GM19372 (cell line): ENCODE measurements around the gene AUTS2.
"Not testable (repeated sequence)": the region's sequence is repeated elsewhere in the genome, so short reads cannot be mapped to it uniquely, and the experiment has no call there.

Experiments used
- ATAC-seq: cut with Tn5 transposase; IDR thresholded peaks from one replicate; pipeline ENCODE4 v1.9.1; 2021; ENCODE audit warnings: mild to moderate bottlenecking, low read depth, moderate library complexity; ENCODE audit not compliant: unreplicated experiment

Gene AUTS2

DNA sequence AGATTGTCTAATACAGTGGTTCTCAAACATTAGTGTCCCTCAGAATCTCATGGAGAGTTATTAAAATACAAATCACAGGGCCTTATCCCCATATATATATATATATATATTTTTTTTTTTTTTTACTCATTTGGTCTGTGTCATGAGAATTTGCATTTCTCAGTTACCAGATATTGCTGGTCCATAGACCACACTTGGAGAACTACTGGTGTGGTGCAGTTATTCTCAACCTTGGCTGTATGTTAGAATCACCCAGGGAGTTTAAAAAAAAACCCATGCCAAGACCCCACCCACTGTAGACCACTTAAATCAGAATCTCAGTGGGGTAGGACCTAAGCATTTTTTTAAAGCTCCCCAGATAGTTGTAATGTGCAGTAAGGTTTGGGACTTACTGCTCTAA, 179.9 kb downstream of the AUTS2 start:
- ATAC-seq = no peak

DNA sequence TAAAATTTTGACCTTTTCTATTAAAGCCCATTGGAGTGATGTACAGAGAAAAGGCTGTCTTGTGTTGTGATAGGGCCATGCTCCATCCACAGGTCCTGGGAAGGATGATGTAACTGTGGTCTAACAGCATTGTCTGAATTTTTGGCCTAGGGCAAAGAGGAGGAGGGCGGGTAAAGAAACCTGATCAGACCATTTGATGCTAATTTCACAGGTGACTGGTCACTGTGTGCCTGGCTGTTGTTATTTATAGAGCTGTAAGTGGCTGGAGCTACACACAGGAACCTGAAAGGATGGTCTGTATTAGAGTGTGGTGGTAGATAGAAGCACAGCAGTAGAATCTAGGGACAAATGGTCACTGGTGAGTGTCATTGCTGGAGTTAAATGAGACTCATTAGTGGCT, 182.1 kb downstream of the AUTS2 start:
- ATAC-seq = no peak

DNA sequence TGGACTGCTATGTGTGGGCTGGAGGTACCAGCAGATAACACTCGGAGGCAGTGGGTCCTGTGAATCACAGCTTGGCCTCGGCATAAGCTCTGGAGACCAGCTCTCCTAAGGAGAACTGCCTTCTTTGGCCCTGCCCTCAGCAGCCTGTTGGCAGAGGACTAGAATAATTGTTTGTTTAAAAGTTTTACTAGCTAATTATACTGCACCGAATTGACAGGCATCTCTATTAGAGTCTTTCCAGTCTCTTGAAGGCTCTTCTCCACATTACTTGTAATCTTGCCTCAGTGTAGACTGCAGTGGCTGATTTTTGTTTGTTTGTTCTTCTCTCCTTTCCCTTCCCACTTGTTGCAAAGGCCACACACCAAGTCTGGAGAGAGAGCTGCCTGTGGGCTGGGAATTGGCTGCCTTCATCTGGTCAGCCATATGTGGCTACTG, 183.2 kb downstream of the AUTS2 start:
- ATAC-seq = no peak

DNA sequence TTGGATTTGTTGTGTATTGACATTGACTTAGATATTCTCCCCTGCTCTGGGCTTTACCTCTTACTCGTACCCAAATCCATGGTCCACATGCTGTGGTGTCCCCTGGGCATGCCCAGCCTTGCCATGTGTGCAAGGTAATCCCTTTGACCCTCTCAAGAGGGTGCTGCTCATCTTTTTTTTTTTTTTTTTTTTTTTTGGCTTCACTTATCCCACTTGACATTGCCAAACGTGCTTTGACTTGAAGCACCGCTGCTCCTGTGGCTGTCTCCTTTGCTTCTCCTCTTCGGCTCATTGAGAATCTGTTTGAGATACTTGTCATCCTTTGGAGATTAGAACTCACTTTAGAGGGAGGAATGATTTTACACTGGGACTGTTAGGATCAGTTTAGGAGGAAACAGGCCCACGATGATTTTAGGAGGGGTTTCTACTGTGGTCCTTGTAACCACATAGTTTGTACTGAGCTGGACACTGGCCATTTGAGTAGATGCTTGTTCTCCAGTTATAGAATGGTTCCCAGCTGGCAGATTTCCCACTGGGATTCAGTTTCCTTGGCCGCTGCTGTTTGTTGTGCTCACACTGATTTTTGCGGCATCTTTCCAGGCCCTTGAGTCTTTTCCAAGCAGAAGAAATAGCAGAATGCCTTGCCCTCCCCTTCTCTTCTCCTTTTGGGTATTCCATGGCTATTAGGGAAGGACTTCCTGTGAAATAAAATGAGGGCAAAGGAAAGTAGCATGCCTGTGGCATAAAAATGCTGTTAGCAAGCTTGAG, 184.8 kb downstream of the AUTS2 start:
- ATAC-seq = no peak

DNA sequence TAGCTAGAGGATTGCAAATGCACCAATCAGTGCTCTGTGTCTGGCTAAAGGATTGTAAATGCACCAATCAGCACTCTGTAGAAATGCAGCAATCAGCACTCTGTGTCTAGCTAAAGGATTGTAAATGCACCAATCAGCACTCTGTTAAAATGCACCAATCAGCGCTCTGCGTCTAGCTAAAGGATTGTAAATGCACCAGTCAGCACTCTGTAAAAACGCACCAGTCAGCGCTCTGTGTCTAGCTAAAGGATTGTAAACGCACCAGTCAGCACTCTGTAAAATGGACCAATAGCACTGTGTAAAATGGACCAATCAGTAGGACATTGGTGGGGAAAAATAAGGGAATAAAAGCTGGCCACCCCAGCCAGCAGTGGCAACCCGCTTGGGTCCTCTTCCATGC, 187.9 kb downstream of the AUTS2 start:
- not testable (repeated sequence) for ATAC-seq

DNA sequence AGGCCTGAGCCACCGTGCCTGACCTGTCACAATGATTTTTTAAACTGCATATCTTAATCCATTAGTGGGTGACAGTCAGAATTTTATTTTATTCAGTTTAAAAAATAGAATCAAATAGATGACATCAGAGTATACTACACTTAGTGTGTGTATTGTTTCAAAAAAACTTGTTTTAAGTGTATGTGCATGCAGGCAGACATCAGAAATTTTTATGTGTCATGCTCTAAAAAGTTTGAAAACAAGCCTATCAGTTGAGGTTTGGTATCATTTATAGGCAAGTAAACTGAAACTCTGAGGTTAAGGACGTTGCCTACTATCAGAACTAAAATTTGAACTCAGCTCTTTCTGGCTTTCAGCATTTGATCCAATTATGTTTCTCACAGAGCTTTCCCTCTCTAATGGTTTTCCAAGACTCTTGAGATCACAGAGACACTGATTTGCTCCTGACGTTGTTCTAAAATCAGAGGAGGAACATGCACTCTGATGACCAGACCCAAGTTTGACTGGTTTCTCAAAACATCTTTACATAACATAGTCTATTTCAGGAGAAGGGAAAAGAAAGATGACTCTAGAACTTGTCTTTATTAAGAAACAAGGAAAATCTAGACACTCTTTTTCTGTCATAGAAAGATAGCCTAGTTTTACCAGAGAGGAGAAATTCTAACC, 188.6 kb downstream of the AUTS2 start:
- no peak for ATAC-seq

DNA sequence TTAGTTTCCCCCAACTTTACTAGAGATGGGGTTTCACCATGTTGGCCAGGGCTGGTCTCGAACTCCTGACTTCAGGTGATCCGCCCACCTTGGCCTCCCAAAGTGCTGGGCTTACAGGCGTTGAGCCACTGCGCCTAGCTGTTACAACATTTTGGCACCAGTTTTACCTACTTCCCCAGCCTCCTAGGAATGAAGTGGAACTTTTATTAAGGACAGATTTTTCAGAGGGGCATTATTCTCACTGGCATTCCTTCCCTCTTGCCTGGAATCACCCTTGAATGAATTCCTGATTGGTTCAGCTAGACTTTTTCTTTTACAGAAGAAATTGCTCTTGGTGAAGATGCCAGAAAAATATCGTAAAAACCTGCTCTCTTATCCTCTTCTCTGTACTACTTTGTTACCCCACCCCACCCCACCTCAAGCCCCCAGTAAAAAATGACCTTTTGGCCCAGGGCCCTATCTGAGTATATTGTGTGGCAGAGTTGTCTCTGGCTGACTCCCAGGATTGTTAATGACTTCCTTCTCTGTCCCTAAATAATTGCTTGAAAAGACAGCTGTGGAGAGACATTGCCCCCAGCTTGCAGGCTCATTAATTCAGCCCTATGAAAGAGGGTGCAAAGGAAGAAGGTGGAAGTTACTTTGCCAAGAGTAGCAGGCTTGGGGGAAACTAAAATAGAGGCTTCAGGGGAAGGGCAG, 189.6 kb downstream of the AUTS2 start:
- ATAC-seq = no peak

DNA sequence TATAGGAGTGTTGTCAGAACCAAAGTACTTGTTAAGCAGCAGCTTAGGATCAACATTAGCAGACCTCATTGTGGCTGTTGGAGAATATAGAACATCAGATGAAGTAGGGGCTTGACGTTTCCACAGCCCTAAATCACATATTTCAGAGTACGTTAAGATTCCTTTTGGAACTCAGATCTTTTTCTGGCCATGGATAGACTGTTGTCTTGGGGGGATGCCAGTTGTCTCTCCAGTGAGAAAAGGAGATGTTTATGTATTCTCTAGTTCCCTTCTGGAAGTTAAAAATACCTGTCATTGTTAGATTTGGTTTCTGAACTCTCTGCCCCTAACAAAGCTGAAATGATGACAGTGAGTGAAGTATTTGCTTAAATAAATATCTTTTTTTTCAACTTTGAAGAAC, 191.3 kb downstream of the AUTS2 start:
- no peak for ATAC-seq

DNA sequence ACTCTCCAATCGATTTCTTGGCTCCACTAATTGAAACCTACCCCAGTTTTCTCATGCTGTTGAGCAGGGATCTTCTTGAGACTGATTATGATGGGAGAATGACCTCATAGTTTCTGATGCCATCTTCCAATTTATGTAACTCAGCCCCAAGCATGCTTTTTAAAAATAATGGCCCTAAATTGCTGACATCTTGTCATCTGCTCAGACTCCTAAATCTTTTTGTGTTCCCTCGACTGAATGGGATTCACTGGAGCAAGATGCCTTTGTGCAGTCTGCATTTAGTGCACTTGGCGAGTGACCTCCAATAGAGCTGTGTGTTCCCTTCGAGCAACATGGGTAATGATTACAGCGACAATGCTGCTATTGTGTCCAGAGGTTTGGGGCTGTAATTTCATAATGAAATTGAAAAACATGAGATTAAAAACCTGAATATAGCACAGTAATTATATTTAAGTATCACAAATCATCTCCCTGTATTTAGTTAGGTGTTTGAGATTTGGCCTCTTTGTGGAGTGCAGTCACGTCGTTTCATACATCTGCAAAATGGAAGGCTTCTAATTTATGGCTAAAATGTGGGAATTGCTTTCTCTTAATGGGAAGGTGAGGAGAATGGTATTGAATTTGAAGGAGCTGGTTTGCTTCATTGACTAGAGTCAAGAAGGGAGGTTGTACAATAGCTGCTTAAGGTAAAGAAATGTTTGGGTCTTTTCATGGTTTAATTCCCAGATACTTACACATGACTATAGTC, 192.9 kb downstream of the AUTS2 start:
- ATAC-seq = no peak

DNA sequence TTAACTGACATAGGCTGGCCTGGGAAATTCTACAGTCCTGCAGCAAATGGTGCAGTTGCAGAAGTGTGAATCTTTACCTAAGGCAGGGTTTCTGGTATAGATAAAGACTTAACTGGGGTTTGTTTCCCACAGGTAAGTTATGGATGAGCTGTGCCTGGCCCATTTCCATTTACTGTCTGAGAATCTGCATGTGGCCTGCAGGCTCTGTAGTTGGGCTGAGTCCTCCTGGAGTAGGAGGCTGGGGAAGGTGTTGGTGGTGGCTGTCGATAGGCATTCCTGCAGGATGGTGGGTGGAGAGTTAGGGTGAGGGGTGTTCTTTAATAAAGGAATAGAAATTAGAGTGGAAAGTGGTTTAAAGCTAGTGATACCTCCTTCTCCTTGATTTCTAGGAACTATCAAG, 193.5 kb downstream of the AUTS2 start:
- no peak for ATAC-seq

DNA sequence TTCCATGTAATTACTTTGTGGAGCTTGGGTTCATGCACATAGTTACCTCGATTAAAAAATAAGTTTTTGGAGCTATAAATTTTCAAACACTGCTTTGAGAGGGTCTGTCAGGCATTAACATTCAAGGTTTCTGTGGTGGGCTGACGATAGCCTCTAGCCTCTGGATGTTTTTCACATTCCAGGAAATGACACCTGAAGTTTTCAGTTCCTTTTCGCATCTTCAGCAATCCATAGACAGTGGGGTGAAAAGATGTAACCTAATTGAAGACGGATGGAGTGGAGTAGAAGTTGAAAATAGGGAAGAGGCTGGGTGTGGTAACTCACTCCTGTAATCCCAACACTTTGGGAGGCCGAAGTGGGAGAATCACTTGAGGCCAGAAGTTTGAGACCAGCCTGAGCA, 197.7 kb downstream of the AUTS2 start:
- no peak for ATAC-seq

DNA sequence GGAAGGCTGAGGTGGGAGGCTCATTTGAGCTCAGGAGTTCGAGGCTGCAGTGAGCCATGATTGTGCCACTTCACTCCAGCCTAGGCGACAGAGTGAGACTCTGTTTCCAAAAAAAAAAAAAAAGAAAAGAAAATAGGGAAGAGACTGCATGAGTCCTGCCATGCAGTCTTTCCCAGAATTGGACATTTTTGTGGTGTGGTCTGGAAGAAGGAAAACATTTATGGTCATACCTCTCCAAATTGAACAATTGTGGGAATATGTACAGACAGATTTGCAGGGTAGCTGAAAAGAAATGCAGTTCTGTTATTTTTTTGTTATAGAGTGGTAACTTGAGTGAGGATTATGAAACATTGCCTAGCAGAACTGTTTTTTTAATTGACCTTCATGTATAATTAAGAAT, 198.1 kb downstream of the AUTS2 start:
- ATAC-seq = no peak

DNA sequence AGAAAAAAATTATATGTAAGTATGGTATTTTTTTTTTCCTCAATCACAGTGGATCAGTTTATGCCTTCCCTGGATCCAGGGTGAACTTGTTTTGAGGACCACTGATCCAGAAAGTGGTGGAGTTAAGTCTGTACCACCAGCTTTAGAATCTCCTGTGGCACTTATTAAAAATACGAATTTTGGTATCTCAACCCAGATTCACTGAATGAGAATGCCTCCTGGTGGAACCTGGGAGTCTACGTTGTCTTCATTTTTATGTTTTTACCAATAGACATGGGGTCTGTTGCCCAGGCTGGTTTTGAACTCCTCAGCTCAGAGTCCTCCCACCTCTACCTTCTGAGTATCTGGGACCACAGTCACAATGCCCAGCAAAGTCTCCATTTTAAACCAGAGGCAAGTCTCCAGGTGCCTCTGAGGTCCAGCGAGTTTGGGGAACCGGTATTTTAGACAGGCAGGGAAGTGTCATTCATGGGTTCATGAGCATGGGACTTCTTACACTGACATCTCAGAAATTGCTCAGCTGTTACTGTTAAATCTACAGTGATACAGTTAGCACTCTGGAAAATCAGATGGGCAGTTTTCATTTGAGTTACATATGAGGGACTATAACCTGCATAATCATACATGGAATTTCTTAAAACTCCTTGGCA, 200.9 kb downstream of the AUTS2 start:
- no peak for ATAC-seq

DNA sequence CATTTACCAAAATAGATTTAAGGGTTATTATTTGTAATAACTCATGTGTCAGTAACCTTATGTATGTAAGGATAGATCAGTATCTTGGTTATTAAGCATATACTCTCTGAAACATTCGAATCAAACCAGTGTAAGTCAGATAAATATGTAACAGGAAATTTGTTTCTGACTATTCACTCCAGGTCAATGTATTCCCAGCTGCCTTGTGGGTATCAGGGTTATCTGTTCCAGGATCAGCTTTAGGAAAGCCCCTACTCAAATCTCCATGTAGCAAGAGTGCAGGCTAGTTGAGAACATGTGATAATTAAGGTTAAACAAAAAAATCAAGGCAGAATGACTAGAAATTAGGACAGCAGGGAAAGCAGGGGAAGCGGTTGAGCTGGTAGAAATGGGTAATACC, 201.7 kb downstream of the AUTS2 start:
- ATAC-seq = no peak

DNA sequence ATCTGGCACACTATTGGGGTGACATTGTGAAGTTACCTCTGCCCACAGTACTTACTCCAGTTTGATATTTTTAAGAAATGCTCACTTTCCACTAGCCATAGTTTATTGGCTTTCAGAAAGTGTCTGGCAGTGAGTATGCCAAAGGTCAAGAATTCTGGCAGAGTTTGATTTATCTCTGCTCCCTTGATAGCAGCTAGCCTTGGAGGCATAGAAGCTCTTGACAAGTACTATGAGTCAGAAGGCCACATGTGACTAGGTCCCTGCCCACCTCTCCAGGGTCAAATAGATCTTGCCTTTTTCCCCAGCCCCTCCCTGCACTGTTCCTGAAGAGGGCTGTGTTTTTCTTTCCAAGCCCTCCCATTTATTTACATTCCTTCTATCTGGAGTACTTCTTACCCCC, 202.2 kb downstream of the AUTS2 start:
- ATAC-seq = no peak

DNA sequence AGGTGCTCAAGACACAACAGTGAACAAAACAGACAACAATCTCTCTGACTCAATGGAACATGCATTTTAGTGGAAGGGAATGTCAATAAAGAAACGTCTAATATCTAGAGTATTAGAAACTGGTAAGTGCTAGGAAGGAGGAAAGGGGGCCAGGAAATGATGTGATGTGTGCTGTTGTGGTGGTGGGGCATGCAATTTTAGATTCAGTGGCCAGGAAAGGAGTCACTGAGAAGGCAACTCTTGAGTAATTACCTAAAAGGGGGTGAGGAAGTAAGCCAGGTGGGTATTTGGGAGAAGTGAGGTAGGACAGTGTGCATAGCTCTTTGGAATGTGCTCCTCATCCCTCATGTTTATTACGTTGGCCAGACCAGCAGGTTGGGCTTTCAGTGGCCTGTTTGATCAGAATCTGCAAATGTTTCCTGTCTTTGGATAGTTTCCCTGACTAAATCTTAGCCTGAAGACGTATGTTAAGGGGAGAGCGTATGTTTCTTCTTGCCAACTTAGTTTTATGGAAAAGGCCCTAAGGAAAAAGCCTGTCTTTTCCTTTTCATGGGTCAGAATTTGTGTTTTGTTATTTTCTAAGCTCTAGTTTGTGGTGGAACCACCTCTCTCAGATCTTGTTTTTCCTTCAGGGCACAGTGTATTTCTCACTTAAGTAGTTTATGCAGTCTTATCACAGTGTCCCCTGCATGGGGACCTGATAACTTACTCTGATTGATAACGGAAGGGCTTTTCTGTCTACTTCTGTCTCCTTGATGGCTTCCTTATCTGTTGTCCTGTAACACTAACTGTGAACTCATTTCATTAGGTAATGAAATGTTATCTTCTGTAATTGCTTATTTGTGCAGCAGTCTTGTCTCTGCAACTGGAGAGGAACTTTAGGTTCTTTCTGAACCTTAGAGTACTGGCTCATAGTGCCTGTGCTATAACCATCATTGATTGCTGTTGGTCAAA, 203.7 kb downstream of the AUTS2 start:
- no peak for ATAC-seq

DNA sequence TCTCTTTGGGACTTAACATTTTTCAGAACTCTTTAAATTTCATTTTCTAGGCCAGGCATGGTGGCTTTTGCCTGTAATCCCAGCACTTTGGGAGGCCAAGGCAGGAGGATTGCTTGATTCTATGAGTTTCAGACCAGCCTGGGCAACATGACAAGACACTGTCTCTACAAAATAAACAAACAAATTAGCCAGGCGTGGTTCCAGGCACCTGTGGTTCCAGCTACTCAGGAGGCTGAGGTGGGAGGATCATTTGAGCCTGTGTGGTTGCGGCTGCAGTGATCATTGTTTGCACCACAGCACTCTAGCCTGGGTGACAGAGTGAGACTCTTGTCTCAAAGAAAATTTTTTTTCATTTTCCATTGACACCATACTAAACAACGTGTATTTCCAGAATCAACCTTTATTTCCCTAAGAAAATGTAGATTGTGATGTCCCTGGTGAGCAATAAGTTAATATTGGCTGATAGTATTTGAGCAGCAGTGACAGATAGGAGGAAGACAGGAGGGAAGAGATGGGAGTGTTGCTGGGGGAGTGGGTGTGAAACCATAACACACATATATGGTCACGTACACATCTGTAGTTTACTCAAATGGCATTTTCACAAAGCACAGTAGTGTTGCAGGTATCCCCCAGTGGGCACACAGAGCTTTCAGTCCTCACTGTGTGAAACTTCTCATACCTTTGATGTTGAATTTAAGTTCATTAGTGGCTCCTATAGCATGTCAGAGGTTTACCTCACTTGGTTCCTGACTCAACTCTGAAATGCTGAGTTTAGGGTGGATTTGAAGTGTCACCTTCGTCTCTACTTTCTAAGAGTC, 205.6 kb downstream of the AUTS2 start:
- ATAC-seq = peak; percentile 85

DNA sequence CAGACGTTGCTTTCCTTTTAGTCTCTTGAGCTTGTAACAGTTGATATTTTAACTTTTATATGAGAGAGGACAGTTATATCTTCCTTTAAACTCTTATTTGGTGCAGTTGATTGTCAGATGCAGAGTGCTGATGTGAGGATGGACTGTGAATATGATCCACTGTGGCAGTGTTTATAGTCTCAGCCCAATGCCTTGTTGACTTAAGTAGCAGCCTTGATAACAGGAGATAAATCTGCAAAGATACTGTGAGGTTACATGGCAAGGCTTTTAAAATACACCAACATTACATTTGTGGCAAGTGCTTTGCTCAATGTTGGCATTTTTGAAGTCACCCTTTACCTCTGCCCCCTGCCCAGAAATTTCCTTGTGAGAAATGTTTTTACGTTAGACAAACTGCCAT, 206.7 kb downstream of the AUTS2 start:
- no peak for ATAC-seq

DNA sequence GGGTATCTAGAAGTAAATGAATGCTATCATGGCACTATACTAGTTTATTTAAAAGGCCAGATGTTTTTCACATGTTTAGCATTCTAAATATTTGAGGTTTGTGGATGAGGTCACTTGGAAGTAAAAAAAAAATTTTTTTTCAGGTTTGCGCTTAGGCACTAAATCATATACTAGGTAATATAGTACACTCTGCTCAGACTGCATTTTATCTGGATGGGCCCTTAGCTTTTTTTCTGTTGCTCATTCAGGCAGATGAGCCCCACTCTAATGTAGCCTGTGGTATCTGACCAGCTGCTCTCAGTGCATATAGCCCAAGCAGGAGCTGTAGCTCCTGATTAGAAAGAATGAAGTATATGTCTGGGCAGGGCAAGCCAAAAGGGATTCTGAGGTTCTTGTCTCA, 210.1 kb downstream of the AUTS2 start:
- ATAC-seq = no peak
